A549 (cell line): ENCODE data around the gene SGTA. TPM values are rescaled to one million over a fixed set of nuclear protein-coding genes. Genes with fewer than 3 reads are reported as not detected.

Experiments used
- ATAC-seq, 2 experiments: fragments of 200-7000 bp in 1 of 2; fragments of >200 bp in 1 of 2; cut with Nextera tagmentation in 1 of 2; cut with Tn5 transposase in 1 of 2; 3 replicates each; pipeline versions ENCODE4 v1.8.0 to v1.9.1; 2018 to 2020; ENCODE audit warnings: mild to moderate bottlenecking in 1 of 2, moderate library complexity in 1 of 2
- CTCF ChIA-PET: fragments of 300-600 bp; sonication (Branson Sonifier 250); formaldehyde crosslinking; extraction: SDS; loops from one replicate; lab custom pipeline; 2021; ENCODE audit warnings: antibody characterized with exemption, inconsistent platforms; lab: Yijun Ruan, JAX
- POLR2A ChIA-PET: fragments of 350-600 bp; formaldehyde crosslinking; extraction: SDS; loops from one replicate; lab custom pipeline; 2021; ENCODE audit warnings: antibody characterized with exemption, inconsistent platforms; lab: Yijun Ruan, JAX
- DNase-seq, 2 experiments: peaks; one replicate each; pipeline versions ENCODE4 v3.0.0 to v3.0.0-alpha.2; 2011 to 2016; ENCODE audit warnings: low read depth in 1 of 2, low spot score in 1 of 2
- FAIRE-seq: peaks from 2 replicates; lab custom pipeline; 2011; peaks lifted over from hg19 to GRCh38; lab: Jason Lieb, UNC
- H3K27ac ChIP-seq, 2 experiments: fragments of >200 bp; sonication (Bioruptor Twin); formaldehyde crosslinking; 3 replicates each; pipeline ENCODE4 v1.5.1; 2016 to 2017
- H3K4me1 ChIP-seq: fragments of >200 bp; sonication (Bioruptor Twin); formaldehyde crosslinking; 3 replicates; pipeline ENCODE4 v1.6.1; 2016
- H3K4me2 ChIP-seq: fragments of >200 bp; sonication (Bioruptor Twin); formaldehyde crosslinking; 3 replicates; pipeline ENCODE4 v1.6.1; 2016
- H3K4me3 ChIP-seq: fragments of >200 bp; sonication (Bioruptor Twin); formaldehyde crosslinking; 3 replicates; pipeline ENCODE4 v1.5.1; 2016
- H3K9me3 ChIP-seq: fragments of >200 bp; sonication (Bioruptor Twin); formaldehyde crosslinking; 3 replicates; pipeline ENCODE4 v1.6.1; 2016
- BHLHE40 ChIP-seq: IDR thresholded peaks from 2 replicates; pipeline ENCODE4 v1.6.1; 2012; ENCODE audit warnings: low read depth, low read length, inconsistent platforms
- CBX8 ChIP-seq: fragments of 200-600 bp; sonication (generic); IDR thresholded peaks from 2 replicates; pipeline ENCODE4 v1.6.1; 2016
- CEBPB ChIP-seq, 2 experiments: fragments of >200 bp in 1 of 2; sonication (Bioruptor Twin) in 1 of 2; formaldehyde crosslinking in 1 of 2; IDR thresholded peaks; 2 replicates each; pipeline ENCODE4 v1.6.1; 2012 to 2016
- CHD4 ChIP-seq: fragments of 200-600 bp; sonication (generic); IDR thresholded peaks from 2 replicates; pipeline ENCODE4 v1.6.1; 2016; ENCODE audit warnings: antibody characterized with exemption, mild to moderate bottlenecking, borderline replicate concordance
- CTCF ChIP-seq: fragments of >200 bp; sonication (Bioruptor Twin); formaldehyde crosslinking; IDR thresholded peaks from 3 replicates; pipeline ENCODE4 v1.5.1; 2016
- EHMT2 ChIP-seq: fragments of 200-600 bp; sonication (generic); IDR thresholded peaks from 2 replicates; pipeline ENCODE4 v1.6.1; 2016; ENCODE audit warnings: antibody characterized with exemption, low read depth, mild to moderate bottlenecking, moderate library complexity
- ELK1 ChIP-seq: fragments of 150-350 bp; IDR thresholded peaks from 2 replicates; pipeline ENCODE4 v1.6.1; 2014; ENCODE audit warnings: low read depth, mild to moderate bottlenecking, low read length
- FOSB ChIP-seq: fragments of 250-450 bp; sonication (Bioruptor Pico); IDR thresholded peaks from 2 replicates; pipeline ENCODE4 v1.5.0; 2020; ENCODE audit warnings: mild to moderate bottlenecking, moderate library complexity
- GATA3 ChIP-seq: IDR thresholded peaks from 2 replicates; pipeline ENCODE4 v1.6.1; 2012; ENCODE audit warnings: borderline replicate concordance
- HDAC2 ChIP-seq: fragments of 200-600 bp; sonication (generic); IDR thresholded peaks from 2 replicates; pipeline ENCODE4 v1.6.1; 2016
- HOXA7 ChIP-seq: fragments of 250-450 bp; sonication (Bioruptor Pico); IDR thresholded peaks from 2 replicates; pipeline ENCODE4 v1.5.0; 2020; ENCODE audit warnings: mild to moderate bottlenecking, moderate library complexity
- KDM5A ChIP-seq: fragments of 200-600 bp; sonication (generic); IDR thresholded peaks from 2 replicates; pipeline ENCODE4 v1.6.1; 2016; ENCODE audit warnings: antibody characterized with exemption, mild to moderate bottlenecking
- MAFK ChIP-seq: fragments of 450-650 bp; IDR thresholded peaks from 2 replicates; pipeline ENCODE4 v1.6.1; 2014; ENCODE audit not compliant: partially characterized antibody
- MYC ChIP-seq: IDR thresholded peaks from 2 replicates; pipeline ENCODE4 v1.6.1; 2012; ENCODE audit warnings: mild to moderate bottlenecking, inconsistent platforms, low read length, improper control_type of control experiment, borderline replicate concordance
- NPAS2 ChIP-seq: fragments of 250-450 bp; sonication (Bioruptor Pico); IDR thresholded peaks from 2 replicates; pipeline ENCODE4 v1.8.0; 2022; ENCODE audit warnings: mild to moderate bottlenecking, moderate library complexity, borderline replicate concordance
- PBX3 ChIP-seq: IDR thresholded peaks from 2 replicates; pipeline ENCODE4 v1.6.1; 2012
- RAD21 ChIP-seq, 2 experiments: fragments of >200 bp in 1 of 2; sonication (Bioruptor Twin) in 1 of 2; formaldehyde crosslinking in 1 of 2; IDR thresholded peaks in 1 of 2; conservative IDR thresholded peaks in 1 of 2; 2 replicates in 1 of 2; 3 replicates in 1 of 2; pipeline ENCODE4 v1.6.1; 2012 to 2018; ENCODE audit warnings: inconsistent platforms in 1 of 2
- SMC3 ChIP-seq: fragments of >200 bp; sonication (Bioruptor Twin); formaldehyde crosslinking; IDR thresholded peaks from 3 replicates; pipeline ENCODE4 v1.6.1; 2018; ENCODE audit warnings: inconsistent platforms
- TP53 ChIP-seq: fragments of 250-450 bp; sonication (Bioruptor Pico); IDR thresholded peaks from 2 replicates; pipeline ENCODE4 v1.5.0; 2021; ENCODE audit warnings: mild to moderate bottlenecking, moderate library complexity
- WGBS: methylation state at CpG from one replicate; pipeline ENCODE4 v1.1.6; 2017; ENCODE audit errors: missing lambda C conversion rate; 5-methylcytosine and 5-hydroxymethylcytosine counted together
- polyA plus RNA-seq, 4 experiments: library from polyadenylated mRNA; depleted of rRNA in 3 of 4; stranded (reverse); fragments of >200 nt; fragmentation: RNase III in 1 of 4; extraction: RNeasy Plus Mini Kit Qiagen cat#74134 plus additional on column Dnase treatment in 1 of 4; gene quantifications; 2 replicates in 3 of 4; 3 replicates in 1 of 4; pipeline ENCODE4 v1.2.3, GENCODE V29; 2011 to 2017

SGTA gene
- polyA plus RNA-seq, 2 of the 4 experiments (the other 2 are of a cell fraction), result 39.1 to 48.0 TPM

GRCh38 chr19:2723747-2724146 lies 59.3 kb downstream of the SGTA start:
- peak in 1 of 2 experiments; percentile 24; a peak in 3 of 6 replicates for ATAC-seq

GRCh38 chr19:2723345-2723715 lies 59.7 kb downstream of the SGTA start:
- POLR2A ChIA-PET, result interaction anchor here (0.6 to 1.0 kb wide), 2 partner anchors 13 to 60 kb away, joined by 3 to 4 read pairs; partner anchors contain the start of gene SGTA
- WGBS, result 70% methylated on average over 2 of the region's 13 CpGs
- peak overlapping the region; percentile 34 to 85; a peak in 5 of 6 replicates for H3K27ac ChIP-seq
- TF ChIP-seq RAD21 (conservative IDR thresholded peaks at IDR 0.05 in 1 of 2, IDR thresholded peaks at IDR 0.05 in 1 of 2), result no peak
- no peak for TF ChIP-seq NPAS2 (CRISPR knock-in tag)
- no peak for TF ChIP-seq GATA3
- TF ChIP-seq HDAC2, result no peak
- TF ChIP-seq FOSB (CRISPR knock-in tag), result no peak
- TF ChIP-seq MAFK, result no peak
- TF ChIP-seq BHLHE40, result no peak
- no peak for TF ChIP-seq EHMT2
- TF ChIP-seq HOXA7, result no peak
- TF ChIP-seq PBX3, result no peak
- no peak for TF ChIP-seq KDM5A
- TF ChIP-seq CTCF, result no peak
- TF ChIP-seq ELK1, result no peak
- no peak for TF ChIP-seq MYC
- TF ChIP-seq CEBPB (IDR thresholded peaks at IDR 0.05), result no peak
- CTCF ChIA-PET, result interaction anchor here (0.7 to 2.4 kb wide), 3 partner anchors 26 to 232 kb away, joined by 3 to 6 read pairs (median 5); no protein-coding TSS in a partner anchor
- peak overlapping the region; percentile 64 for H3K4me2 ChIP-seq
- FAIRE-seq (no peak), DNase-seq (no peak), ATAC-seq (peak; percentile 20 to 22; a peak in 4 of 6 replicates)
- H3K4me3 ChIP-seq, result no peak overlapping the region
- peaks cover 22% of the 10 kb centered on the region for H3K4me1 ChIP-seq
- H3K9me3 ChIP-seq, result no peaks in the 10 kb centered on the region

More at GRCh38 chr19:2723747-2724146, 59.3 kb downstream of the SGTA start:
- POLR2A ChIA-PET, result interaction anchor here (1.0 kb wide), 1 partner anchor 60 kb away, joined by 3 read pairs; the partner anchor contains the start of gene SGTA
- TF ChIP-seq MYC, result no peak
- TF ChIP-seq SMC3, result no peak
- no peak for TF ChIP-seq CHD4
- TF ChIP-seq PBX3, result no peak
- TF ChIP-seq TP53 (CRISPR knock-in tag), result no peak
- TF ChIP-seq CEBPB (IDR thresholded peaks at IDR 0.05), result no peak
- no peak for TF ChIP-seq CBX8
- peak overlapping the region; percentile 34 to 85; a peak in 4 of 6 replicates for H3K27ac ChIP-seq
- no peak overlapping the region for H3K4me3 ChIP-seq
- no peak for FAIRE-seq
- peaks cover 22% of the 10 kb centered on the region for H3K4me1 ChIP-seq
- CTCF ChIA-PET, result interaction anchor here (2.1 to 2.4 kb wide), 2 partner anchors 25 to 76 kb away, joined by 5 to 6 read pairs; no protein-coding TSS in a partner anchor
- H3K9me3 ChIP-seq, result no peaks in the 10 kb centered on the region
- WGBS, result 85% methylated on average over 7 of the region's 14 CpGs
- 0 out of 3 replicates have a peak overlapping the region, but pooled peaks have one; percentile 64 for H3K4me2 ChIP-seq
- no peak for DNase-seq
